Measurements from ENCODE around the gene C19orf33. TPM values are rescaled to one million over a fixed set of nuclear protein-coding genes. Genes with fewer than 3 reads are reported as not detected.

C19orf33 gene
- total RNA-seq, 1 donor from 2014 or later = not detected

DNA sequence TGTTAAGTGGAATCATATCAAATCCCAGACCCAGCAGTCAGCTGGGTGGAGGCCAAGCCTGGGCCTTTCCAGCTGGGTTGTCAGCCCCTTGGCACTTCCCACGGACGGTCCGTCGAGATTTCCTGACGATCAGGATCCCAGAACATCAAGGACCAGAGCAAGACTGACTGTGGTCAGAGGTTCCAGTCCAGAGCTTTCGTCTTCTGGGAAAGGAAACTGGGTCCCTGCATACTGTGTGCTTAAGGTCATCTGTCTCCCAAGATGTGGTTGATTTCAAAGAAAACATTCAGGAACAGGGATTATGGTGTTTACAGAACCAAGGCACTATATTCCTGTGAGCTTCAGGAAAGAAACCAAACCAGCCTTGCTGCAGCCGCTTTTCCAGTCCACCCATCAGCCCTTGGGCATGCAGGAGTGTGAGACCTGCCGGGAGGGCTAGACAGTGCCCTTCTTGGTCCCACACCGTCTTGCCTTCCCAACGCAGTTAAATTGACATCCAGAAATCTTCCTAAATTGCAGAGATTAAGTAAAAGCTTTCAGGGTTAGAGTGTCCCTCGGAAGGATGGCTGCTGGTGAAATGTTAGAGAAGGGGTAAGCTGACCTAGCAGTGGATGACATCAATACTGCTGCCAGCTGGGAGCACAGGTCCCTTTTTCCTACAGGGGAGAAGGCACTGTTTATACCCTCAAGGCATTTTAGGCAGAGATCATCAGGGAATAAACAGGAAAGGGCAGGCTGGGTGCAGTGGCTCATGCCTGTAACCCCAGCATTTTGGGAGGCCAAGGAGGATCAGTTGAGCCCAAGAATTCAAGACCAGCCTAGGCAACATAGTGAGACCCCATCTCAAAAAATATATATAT is 5.0 kb upstream of the C19orf33 start:
- no peak overlapping the region for H3K27ac Mint-ChIP-seq (ENCODE audit: unreplicated experiment)
- peaks cover 13% of the 10 kb centered on the region for H3K4me1 Mint-ChIP-seq
- H3K9me3 Mint-ChIP-seq = no peaks in the 10 kb centered on the region
- no peaks in the 10 kb centered on the region for H3K36me3 Mint-ChIP-seq (ENCODE audit: low read depth)
- TF ChIP-seq, protein P1, sequence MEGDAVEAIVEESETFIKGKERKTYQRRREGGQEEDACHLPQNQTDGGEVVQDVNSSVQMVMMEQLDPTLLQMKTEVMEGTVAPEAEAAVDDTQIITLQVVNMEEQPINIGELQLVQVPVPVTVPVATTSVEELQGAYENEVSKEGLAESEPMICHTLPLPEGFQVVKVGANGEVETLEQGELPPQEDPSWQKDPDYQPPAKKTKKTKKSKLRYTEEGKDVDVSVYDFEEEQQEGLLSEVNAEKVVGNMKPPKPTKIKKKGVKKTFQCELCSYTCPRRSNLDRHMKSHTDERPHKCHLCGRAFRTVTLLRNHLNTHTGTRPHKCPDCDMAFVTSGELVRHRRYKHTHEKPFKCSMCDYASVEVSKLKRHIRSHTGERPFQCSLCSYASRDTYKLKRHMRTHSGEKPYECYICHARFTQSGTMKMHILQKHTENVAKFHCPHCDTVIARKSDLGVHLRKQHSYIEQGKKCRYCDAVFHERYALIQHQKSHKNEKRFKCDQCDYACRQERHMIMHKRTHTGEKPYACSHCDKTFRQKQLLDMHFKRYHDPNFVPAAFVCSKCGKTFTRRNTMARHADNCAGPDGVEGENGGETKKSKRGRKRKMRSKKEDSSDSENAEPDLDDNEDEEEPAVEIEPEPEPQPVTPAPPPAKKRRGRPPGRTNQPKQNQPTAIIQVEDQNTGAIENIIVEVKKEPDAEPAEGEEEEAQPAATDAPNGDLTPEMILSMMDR (conservative IDR thresholded peaks at IDR 0.05) = no peak
- H3K4me3 Mint-ChIP-seq = no peak overlapping the region
- H3K27me3 Mint-ChIP-seq (ENCODE audit: low read depth) = no peaks in the 10 kb centered on the region
- DNase-seq (ENCODE audit: low read depth, low spot score) = no peak

DNA sequence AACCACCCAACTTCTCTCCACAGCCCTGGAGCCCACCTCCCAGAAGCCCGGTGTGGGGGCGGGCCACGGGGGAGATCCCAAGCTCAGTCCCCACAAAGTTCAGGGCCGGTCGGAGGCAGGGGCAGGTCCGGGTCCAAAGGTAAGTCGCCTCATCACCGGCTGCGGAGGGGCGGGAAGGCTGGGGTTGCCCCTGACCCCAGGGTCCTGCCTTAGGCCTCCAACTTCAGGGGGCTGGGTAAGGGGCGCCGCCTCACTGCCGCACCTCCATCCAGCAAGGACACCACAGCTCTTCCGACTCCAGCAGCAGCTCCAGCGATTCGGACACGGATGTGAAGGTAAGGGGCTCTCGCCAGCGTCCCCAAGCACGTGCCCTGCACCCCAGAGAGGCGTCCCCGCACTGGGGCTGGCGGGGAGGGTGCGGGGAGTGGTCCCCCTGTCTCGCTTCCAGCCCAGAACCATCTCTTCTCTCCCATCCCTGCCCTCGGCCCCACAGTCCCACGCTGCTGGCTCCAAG is 358 bp downstream of the C19orf33 start:
- H3K27ac Mint-ChIP-seq (ENCODE audit: unreplicated experiment) = no peak overlapping the region
- no peaks in the 10 kb centered on the region for H3K27me3 Mint-ChIP-seq (ENCODE audit: low read depth)
- no peaks in the 10 kb centered on the region for H3K9me3 Mint-ChIP-seq
- no peaks in the 10 kb centered on the region for H3K36me3 Mint-ChIP-seq (ENCODE audit: low read depth)
- H3K4me3 Mint-ChIP-seq = no peak overlapping the region
- peaks cover 7% of the 10 kb centered on the region for H3K4me1 Mint-ChIP-seq
- no peak for DNase-seq (ENCODE audit: low read depth, low spot score)
- TF ChIP-seq, protein P1 (conservative IDR thresholded peaks at IDR 0.05) = no peak

DNA sequence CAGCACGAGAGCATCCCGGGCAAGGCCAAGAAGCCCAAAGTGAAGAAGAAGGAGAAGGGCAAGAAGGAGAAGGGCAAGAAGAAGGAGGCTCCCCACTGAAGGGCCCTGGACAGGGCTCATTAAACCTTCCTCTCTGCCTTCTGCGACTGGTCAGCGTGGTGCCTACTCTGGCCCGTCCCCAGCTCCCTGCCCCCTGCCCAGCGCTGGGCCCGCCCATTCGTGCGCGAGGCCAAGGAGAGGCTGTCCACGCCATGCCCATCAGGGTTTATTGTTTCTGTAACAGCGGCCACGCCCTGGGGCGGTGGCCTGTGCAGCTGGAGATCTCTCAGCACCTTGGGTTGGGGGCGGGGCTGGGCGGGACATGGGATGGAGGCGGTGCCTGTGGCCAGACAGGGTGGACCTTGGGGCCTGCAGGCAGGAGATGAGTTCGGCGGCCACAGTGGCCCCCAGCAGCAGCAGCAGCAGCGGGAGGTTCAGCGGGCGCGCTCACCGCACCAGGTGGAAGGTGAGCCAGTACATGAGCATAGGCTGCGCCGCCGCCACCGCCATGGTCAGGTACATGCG is 897 bp downstream of the C19orf33 start:
- DNase-seq (ENCODE audit: low read depth, low spot score) = no peak
- Mint-ChIP-seq H3K27ac (ENCODE audit: unreplicated experiment) (no peak overlapping the region), H3K4me3 (no peak overlapping the region), H3K36me3 (ENCODE audit: low read depth) (no peaks in the 10 kb centered on the region), H3K27me3 (ENCODE audit: low read depth) (no peaks in the 10 kb centered on the region), H3K9me3 (no peaks in the 10 kb centered on the region), H3K4me1 (peaks cover 7% of the 10 kb centered on the region)
- TF ChIP-seq, protein P1 (conservative IDR thresholded peaks at IDR 0.05) = no peak

DNA sequence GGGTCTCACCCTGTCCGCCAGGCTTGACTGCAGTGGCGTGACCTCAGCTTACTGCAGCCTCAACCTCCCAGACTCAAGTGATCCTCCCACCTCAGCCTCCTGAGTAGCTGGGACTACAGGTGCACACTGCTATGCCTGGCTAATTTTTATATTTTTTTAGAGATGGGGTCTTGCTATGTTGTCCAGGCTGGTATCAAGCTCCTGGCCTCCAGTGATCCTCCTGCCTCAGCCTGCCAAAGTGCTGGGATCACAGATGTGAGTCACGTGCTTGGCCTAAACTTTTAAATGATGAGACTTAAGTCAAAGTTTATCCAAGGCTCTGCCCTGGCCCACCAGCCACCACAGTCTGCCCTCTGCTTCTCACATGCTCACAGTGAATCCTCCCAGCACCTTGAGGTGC is 2.2 kb downstream of the C19orf33 start:
- TF ChIP-seq, protein P1 (conservative IDR thresholded peaks at IDR 0.05) = no peak
- no peak overlapping the region for H3K27ac Mint-ChIP-seq (ENCODE audit: unreplicated experiment)
- H3K4me1 Mint-ChIP-seq = no peaks in the 10 kb centered on the region
- no peak overlapping the region for H3K4me3 Mint-ChIP-seq
- no peaks in the 10 kb centered on the region for H3K27me3 Mint-ChIP-seq (ENCODE audit: low read depth)
- no peak for DNase-seq (ENCODE audit: low read depth, low spot score)
- H3K36me3 Mint-ChIP-seq (ENCODE audit: low read depth) = no peaks in the 10 kb centered on the region
- H3K9me3 Mint-ChIP-seq = no peaks in the 10 kb centered on the region

DNA sequence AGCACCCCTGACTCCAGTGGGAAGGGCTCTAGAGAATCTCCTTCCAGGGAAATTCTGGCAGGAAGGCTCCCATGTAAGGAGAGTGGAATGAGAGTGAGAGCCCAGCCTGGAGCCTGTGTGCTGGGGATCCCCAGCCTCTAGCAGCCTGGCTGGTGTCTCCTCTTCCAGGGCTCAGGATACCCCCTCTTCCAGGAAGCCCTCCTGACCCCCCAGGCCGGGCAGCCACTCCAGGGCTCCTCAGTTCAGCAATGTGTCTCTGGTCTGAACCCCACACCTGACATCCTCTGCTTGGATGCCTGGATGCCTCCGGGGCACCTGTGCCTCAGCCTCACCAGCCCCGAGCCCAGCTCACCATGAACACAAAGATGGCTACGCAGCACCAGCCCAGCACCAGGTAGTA is 3.0 kb downstream of the C19orf33 start:
- TF ChIP-seq, protein P1 (conservative IDR thresholded peaks at IDR 0.05) = no peak
- no peak for DNase-seq (ENCODE audit: low read depth, low spot score)
- Mint-ChIP-seq H3K4me3 (no peak overlapping the region), H3K4me1 (no peaks in the 10 kb centered on the region), H3K27ac (ENCODE audit: unreplicated experiment) (no peak overlapping the region), H3K9me3 (no peaks in the 10 kb centered on the region), H3K36me3 (ENCODE audit: low read depth) (no peaks in the 10 kb centered on the region), H3K27me3 (ENCODE audit: low read depth) (no peaks in the 10 kb centered on the region)

Data from neural crest cell (in vitro differentiated cells).